HG02610 (cell line): ENCODE results near the gene FOXL1.
"Not testable (repeated sequence)": the region's sequence is repeated elsewhere in the genome, so short reads cannot be mapped to it uniquely, and the experiment has no call there.

Experiments
- ATAC-seq: cut with Tn5 transposase; IDR thresholded peaks from one replicate; pipeline ENCODE4 v1.9.1; 2021; ENCODE audit warnings: mild to moderate bottlenecking, moderate library complexity; ENCODE audit not compliant: unreplicated experiment

FOXL1 gene

DNA sequence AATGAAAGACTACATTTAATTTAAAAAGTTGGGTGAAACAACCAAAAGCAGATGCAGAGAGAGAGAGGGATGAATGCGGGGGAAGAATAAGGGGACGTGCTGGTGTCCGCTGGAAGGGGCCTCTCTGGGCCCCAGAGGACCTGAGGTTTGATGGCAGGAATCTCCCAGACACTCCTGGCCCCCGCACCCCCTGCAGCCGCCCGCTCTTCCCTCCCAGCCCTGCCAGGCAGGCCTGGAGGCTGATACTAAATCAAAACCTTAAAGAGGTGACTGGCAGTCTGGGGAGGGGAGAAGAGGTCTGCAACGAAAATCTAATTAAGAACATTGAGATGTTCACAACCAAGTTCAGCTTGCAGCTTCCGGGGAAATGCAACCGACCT is 2.4 kb downstream of the FOXL1 start:
- ATAC-seq, result no peak

DNA sequence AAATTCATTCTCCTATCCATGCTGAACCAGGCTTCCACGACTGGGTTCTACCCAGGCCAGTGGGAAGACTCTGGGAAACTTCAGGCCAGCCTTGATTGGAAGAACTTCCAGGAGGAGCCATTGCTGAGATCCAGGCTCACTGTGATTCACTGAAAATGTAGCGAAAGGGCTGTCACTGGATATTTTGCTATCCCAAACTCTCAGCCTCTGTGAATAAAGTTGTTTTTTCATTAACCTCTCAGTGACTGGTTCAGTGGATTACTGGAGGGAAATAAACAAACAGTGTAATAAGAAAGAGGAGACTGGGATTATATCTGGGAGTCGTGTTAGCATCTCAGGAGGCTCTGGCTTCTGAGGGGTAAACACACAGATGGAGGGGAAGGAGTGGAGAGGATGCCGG is 3.1 kb downstream of the FOXL1 start:
- ATAC-seq, result no peak

DNA sequence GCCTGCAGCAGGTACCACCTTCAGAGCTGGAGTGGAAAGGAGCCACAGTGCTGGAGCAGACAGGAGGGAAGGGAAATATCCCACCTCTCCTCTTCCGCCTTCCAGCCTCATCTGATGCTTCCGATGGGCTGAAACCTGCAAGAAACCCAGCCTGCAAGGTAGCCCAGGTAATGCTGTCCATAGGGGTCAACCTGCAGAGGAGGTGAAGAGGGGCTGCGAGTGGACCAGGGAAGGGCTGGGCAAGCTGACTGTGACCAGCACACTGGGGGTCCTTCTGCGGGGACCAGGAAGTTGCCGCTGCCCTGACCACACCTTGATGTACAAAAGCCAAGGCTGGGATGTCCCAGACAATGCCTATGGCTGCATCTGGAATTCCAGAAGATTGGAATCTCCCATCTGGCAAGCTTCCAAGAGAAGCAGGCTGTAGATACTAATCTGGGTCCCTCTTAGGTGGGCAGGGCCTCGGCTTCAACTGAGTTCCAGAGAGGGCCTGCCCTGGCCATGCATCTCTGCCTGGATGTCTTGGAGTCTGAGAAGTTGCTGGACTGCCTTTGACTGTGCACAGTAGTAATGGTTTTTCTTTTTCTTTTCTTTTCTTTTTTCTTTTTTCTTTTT is 5.8 kb downstream of the FOXL1 start:
- ATAC-seq, result no peak

DNA sequence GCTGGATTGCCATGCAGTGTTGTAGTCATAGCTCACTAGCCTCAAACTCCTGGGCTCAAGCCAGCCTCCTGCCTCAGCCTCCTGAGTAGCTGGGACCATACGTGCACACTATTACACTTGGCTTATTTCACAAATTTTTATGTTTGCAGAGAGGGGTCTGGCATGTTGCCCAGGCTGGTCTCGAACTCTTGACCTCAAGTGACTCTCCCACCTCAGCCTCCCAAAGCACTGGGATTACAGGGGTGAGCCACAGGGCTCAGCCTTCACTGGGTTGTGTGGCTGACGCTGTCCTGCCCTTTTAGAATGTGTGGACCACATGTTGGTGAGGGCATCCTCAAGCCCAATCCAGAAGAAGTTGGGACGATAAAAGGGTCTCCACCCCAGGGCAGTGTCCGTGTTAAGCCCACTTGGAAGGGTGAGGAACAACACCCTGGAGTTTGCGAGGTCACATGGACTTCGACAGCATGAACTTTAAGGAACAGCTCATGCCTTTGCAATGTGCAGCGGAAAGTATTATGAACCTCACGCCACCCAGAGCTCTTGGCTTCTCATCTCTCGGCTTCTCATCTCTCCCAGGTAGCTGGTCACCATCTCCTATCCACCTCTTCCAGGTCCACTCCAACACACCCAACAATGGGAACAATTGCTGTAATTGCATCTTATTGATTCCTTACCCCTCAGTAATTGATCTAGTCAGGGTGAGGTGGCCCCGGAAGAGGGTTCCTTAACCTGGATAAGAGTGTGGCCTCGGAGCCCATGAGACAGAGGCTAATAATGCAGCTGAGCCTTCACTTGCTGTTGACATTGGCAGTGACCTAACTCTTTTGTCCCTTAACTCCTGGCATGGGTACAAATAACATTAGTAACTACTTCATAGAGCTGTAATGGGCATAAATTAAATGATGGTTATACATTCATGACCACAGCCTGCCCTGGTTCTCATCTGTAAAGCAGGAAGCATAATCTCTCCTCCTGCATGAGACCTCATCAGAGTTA is 6.7 kb downstream of the FOXL1 start:
- ATAC-seq, result no peak

DNA sequence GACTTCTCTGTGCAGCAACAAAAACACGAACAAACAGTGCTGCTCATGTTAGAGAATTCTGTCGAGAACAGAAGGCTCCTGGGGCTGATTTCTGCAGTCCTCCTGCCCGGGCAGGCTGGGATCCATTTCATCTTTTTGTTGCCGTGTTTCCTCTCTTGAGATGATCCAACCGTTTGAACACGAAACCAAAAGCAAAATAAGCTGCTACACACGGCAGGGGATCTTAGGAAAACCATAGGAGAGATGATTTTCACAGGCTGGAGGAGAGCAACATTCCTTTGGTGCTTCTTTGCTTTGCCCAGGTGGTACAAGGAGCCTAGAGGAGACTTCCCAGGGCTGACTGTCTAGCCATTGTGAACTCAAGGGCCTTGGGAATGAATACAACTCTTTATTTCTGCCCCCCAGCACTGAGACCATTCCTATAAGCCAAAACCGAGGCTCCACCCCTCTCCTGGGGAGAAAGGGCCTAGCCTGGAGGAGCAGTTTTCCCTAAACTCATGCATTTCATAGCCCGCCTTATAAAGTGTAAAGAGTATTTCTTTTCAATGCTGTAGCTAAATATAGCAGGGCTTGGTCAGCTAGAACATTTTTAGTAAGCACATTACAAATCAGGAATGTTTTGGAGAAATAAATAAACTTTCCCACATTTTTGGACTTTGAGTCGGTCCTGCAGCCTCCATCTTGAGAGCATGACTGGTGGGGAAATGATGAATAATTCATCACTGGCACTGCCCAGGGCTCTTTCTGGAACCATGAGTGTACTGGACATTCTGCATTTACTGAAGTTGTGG is 7.7 kb downstream of the FOXL1 start:
- ATAC-seq, result no peak

DNA sequence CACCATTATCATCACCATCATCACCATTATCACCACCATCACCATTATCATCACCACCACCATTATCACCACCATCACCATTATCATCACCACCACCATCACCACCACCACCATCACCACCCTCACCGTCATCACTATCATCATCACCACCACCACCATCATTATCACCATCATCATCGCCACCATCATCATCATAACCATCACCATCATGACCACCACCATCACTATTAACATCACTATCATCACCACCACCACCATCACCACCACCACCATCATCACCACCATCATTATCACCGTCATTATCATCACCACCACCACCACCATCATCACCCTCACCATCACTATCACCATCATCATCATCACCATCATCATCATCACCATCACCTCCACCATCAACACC is 9.1 kb downstream of the FOXL1 start:
- ATAC-seq, result no peak

DNA sequence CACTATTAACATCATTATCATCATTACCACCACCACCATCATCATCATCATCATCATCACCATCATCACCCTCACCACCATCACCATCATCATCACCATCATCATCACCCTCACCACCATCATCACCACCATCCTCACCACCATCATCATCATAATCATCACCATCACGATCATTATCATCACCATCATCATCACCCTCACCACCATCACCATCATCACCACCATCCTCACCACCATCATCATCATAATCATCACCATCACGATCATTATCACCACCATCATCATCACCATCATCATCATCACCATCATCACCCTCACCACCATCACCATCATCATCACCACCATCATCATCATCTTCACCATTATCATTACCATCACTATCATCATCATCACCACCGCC is 9.6 kb downstream of the FOXL1 start:
- ATAC-seq, result not testable (repeated sequence)

DNA sequence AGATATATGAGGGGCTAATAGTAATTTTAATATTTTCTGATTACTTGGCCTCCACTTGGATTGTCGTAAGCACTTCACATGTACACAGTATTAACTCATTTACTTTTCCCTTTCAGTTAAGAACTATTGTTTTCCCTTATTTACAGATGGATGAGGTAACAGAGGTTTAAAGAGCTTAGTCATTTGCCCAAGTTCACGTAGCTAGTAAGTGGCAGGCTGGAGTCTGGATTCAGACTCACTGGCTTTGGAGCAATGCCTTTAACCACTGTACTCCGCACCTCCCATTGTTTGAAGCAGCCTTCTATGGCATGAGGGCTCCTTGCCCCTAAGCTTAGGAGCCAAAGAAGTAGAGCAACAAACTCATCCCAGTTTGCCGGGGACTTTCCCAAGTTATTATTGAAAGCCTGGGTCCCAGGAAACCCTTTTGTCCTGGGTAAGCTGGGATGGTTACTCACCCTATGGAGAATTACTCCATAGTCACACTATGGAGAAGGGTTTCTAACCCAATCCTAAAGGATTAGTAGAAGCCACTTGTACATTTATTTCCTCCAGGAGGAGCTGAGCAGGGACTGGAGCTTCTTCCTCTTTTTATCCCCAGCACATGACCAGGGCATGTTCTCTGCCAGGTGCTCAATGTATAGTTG is 12.3 kb downstream of the FOXL1 start:
- ATAC-seq, result no peak

DNA sequence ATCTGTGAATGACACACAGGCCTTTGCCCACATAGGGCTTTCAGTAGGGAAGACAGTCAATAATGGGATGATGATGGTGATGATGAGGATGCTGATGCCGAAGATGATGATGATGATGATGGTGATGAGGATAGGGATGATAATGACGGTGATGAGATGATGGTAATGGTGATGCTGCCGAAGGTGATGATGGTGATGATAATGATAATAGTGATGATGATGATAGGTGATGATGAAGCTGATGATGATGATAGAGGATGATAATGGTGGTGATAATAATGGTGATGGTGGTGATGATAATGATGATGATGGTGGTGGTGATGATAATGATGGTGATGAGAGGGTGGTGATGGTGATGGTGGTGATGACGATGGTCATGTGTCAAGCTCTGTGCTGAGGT is 12.9 kb downstream of the FOXL1 start:
- ATAC-seq, result no peak

DNA sequence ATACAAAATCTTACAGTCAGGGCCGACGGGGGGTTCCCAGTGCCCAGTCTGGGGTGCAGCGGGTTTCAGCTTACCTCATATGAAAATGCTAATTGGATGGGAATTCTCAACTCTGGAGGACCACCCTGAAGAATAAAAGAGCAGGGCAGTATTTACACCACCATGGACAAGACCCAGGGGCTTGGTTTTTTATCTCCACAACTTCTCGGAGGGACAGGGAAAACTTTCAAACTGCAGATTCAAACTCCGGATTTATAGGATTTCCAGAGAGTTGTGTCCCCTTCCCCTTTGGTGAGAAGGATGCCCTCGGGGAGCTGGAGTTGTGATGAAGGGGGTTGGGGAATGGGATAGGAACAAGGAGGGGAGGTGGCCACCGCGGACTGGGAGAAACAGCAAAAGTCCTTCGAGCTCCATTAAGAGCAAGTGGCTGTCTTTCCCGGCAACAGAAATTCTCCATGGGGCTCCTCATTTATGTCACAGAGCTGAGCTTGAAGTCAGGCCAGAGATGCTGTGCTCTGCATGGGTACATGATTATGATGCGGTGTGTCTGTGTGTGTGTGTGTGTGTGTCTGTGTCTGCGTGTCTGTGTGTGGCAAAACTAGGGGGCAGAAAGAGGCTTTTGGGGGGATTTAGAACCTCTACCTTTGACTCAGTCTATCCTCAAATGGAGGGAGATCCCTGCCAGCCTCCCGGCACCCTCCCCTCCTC is 15.7 kb downstream of the FOXL1 start:
- ATAC-seq, result no peak

DNA sequence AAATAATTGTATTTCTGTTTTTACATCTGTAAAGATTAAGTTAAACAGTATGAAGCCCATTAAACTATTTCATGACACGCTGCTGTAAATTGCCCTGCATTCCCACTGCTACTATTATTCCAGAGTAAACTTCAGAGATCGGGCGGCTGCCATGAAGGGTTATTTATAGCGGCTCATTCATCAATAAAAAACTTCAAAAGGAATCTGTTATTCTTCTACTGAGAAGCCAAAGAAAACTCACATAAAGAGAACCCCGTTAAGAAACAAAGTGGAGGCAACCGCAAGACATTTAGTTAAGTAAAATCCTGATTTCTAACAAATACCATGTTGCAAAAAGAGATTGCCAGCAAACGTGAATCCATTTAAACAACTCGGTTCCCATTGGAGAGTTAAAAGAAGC is 16.4 kb downstream of the FOXL1 start:
- no peak for ATAC-seq

DNA sequence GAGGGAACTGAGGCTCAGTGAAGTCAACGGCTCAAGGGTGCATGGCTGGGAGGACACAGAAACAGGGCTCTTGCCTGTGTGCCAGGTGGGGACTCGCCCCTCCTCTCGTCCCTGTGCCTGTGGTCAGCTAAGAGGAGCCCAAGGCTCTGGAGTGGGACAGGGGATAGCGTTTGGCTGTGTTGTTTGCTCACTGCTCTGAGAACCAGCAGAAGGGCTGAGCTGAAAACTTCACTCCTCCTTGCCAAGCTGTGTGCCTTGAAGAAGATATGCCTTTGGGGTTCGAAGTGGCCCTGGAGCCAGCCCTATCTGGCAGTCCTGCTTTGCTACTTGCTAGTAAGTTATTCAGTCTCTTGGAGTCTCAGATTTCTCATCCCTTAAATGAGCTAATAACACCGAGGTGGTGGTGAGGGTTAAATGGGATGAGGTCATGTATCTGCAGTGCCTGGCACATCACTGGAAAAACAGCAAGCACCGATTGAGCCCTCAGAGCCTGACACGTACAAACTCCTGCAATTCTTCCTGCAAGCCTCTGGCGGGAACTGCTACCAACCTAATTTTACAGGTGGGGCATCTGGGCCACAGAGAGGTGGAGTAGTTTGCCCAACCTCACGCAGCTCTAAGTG is 17.7 kb downstream of the FOXL1 start:
- no peak for ATAC-seq

DNA sequence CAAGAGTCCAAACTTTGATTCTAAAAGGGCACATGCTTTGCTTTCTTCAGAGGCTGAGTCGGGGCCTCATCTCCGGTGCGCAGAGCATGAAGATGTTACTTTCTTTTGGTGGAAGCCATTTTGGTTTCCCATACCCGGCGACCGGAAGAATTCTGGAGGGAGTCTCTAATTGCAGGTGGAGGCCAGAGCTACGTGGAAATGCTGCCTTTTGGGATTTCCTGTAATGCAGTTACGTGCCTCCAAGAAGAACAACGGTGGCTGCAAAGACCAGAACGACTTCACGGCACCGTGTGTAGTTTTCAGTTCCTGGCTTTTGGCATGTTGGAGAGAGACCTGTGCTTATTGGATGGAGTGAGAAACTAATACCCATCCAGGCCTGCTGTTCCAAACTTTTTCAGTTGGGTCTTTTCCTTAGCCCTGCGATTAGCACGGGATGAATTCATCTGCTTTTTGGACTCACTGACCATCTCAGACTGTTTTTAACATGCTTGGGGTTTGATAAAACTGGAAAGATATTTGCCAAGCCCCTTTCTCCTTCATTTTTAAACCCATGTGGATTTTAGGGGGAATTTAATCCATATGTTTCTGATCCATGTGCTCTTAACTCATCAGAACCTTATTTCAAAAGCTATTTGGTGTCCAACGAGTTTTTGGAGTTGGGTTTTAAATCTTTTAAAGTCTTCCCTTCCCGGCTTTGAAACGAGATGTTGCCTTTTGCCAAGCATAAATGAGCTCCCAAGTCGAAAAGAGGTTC is 19.0 kb downstream of the FOXL1 start:
- ATAC-seq, result no peak

DNA sequence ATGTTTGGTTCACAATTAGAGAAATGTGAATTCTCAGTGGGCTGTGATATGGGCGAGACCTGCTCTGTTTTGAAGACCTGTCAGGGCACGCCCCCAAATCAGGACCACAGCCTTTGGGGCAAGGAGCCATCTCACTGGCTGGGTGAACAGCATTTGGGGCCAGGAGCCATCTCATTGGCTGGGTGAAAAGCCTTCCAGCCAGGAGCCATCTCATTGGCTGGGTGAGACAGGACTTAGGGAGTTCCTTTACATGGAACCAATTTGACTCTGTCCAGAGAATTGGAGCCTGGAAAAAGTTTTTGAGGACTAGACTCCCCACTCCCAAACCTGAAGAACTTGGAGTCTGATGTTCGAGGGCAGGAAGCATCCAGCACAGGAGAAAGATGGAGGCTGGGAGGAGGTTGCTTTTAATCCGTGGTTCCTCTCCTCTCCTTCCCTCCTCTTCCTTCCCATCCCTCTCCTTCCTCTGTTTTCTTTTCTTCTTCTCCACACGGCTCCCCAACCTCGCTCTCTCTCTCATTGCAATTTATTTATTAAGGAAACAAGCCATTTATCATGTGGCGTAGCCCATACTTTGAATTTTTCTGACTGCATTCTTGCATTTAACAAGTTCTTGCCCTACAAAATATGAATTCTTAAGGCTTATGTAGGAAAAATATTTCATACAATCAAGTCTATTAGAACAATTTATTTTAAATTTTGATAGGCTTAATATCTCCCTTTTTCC is 19.7 kb downstream of the FOXL1 start:
- ATAC-seq, result no peak

DNA sequence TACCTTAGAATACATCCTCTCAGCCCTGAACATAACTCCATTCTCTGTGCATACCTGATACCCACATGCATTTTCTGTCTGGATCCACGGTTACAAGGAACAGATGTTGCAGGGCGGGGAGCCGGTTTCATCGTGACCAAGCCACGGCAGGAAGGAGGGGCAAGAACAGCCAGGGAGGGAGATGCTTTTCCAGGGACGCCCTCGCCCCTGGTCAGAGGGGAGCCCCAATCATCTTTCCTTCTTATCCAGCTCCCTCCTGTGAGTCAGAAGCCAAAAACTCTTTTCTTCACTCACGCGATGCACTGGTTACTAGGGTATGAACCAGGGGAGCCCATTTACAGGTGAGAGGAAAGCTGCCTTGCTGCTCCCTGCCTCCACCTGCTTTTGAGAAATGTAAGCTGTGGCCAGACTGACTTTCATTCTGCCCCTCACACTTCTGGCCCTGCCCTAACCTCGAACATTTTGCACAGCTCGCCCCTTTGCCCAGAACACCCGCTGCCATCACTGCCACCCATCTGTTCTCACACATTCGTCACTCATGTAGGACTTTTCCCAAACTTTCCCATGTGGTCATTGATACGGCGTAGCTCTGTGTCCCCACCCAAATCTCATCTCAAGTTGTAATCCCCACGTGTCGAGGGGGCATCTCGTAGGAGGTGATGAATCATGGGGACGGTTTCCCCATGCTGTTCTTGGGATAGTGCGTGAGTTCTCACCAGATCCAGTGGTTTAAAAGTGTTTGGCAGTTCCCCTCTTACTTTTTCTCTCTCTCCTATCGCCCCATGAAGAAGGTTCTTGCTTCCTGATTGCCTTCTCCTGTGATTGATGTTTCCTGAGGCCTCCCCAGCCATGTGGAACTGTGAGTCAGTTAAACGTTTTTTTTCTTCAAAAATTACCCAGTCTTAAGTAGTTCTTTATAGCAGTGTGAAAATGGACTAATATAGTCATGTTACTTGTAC is 20.5 kb downstream of the FOXL1 start:
- no peak for ATAC-seq

DNA sequence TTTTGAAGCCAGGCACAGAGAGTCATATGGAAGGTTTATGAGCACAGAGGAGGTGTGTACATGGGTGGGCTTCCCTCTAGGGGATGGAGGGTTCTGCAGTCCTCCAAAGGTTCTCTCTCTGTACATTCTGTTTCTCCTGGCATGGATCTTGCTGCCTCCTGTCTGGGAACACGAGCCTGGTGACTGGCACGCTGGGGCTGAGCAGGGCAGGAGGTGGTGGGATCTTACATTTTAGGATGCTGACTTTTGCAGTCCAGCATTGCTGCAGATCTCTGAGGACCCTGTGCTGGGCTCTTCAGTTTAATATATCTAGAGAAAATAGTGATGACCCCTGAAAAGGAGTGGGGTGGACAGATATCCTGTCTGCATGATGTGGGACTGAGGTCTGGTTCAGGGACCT is 23.0 kb downstream of the FOXL1 start:
- no peak for ATAC-seq

DNA sequence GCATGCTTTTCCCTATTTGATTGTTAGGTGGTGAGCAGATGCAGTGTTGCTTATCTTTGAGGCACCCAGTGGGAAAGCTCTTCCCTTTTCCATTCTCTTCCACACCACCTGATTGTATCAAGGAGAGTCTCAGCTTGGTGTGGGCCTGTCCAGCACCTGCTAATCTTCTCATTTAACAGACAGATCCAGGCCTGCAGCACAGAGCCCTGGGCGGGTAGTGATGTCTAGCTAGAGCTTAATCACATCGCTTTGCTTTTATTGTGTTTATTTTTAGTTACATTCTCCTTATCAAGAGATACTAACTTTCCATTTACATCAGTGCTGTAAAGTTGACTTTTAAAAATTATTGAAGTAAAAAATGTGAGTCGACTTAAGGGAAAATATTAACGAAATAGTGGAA is 24.2 kb downstream of the FOXL1 start:
- ATAC-seq, result no peak
